Thoracic aorta (tissue), 2 donors: ENCODE measurements around the gene UFD1. TPM values are rescaled to one million over a fixed set of nuclear protein-coding genes. Genes with fewer than 3 reads are reported as not detected.

ENCODE experiments used
- ATAC-seq: fragments of 150-250 bp; one replicate; pipeline ENCODE4 v1.8.0; 2017; ENCODE audit warnings: low read depth; ENCODE audit not compliant: insufficient number of reproducible peaks, low FRiP score
- DNase-seq: peaks from one replicate; pipeline ENCODE4 v3.0.0-alpha.2; 2020; ENCODE audit warnings: low spot score
- H3K27ac ChIP-seq, 2 donors: fragments of 200-600 bp; sonication (generic); 1 replicate in 1 of 2; 2 replicates in 1 of 2; pipeline ENCODE4 v1.5.1; 2016; ENCODE audit warnings: mild to moderate bottlenecking in 2 of 2, moderate library complexity in 2 of 2
- H3K27me3 ChIP-seq: fragments of 200-600 bp; sonication (generic); replicated peaks from 2 replicates; pipeline ENCODE4 v1.6.0; 2016; ENCODE audit warnings: mild to moderate bottlenecking; ENCODE audit not compliant: insufficient read depth
- H3K36me3 ChIP-seq: fragments of 200-600 bp; sonication (generic); one replicate; pipeline ENCODE4 v1.5.1; 2016
- H3K4me1 ChIP-seq, 2 donors: fragments of 200-600 bp; sonication (generic); 1 replicate in 1 of 2; 2 replicates in 1 of 2; pipeline versions ENCODE4 v1.5.1 to v1.6.0; 2016; ENCODE audit warnings: low read depth in 2 of 2, mild to moderate bottlenecking in 1 of 2; ENCODE audit not compliant: control insufficient read depth in 1 of 2
- H3K4me3 ChIP-seq: fragments of 200-600 bp; sonication (generic); 2 replicates; pipeline ENCODE4 v1.5.1; 2016; ENCODE audit warnings: mild to moderate bottlenecking
- H3K9me3 ChIP-seq: fragments of 200-600 bp; sonication (generic); 2 replicates; pipeline ENCODE4 v1.5.1; 2016
- total RNA-seq, 2 donors: library from RNA; depleted of rRNA; stranded (reverse); fragments of >200 nt; gene quantifications; one replicate each; pipeline versions ENCODE4 v1.1.0 to v1.2.3, GENCODE V29; 2016
- TF ChIP-seq, protein P1 (sequence below): fragments of 200-600 bp; sonication (generic); IDR thresholded peaks from one replicate; pipeline ENCODE4 v1.5.1; 2019; ENCODE audit warnings: antibody characterized with exemption

The UFD1 gene
- total RNA-seq, 2 donors from 2014 or later = 32.0 to 32.5 TPM

- Histone ChIP-seq H3K4me1 (no peaks in the 10 kb centered on the region), H3K9me3 (no peaks in the 10 kb centered on the region), H3K36me3 (no peaks in the 10 kb centered on the region), H3K27ac (no peak overlapping the region), H3K4me3 (no peak overlapping the region), H3K27me3 (no peaks in the 10 kb centered on the region)
- TF ChIP-seq, protein P1, sequence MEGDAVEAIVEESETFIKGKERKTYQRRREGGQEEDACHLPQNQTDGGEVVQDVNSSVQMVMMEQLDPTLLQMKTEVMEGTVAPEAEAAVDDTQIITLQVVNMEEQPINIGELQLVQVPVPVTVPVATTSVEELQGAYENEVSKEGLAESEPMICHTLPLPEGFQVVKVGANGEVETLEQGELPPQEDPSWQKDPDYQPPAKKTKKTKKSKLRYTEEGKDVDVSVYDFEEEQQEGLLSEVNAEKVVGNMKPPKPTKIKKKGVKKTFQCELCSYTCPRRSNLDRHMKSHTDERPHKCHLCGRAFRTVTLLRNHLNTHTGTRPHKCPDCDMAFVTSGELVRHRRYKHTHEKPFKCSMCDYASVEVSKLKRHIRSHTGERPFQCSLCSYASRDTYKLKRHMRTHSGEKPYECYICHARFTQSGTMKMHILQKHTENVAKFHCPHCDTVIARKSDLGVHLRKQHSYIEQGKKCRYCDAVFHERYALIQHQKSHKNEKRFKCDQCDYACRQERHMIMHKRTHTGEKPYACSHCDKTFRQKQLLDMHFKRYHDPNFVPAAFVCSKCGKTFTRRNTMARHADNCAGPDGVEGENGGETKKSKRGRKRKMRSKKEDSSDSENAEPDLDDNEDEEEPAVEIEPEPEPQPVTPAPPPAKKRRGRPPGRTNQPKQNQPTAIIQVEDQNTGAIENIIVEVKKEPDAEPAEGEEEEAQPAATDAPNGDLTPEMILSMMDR = no peak
- no peak for DNase-seq
- ATAC-seq = no peak
Measured at GRCh38 chr22:19494676-19495173, 15.7 kb upstream of the UFD1 start.

- ATAC-seq (no peak), DNase-seq (no peak)
- H3K4me1 ChIP-seq = peaks cover 0 to 3% of the 10 kb centered on the region in 2 donors
- no peak overlapping the region for H3K27ac ChIP-seq
- no peaks in the 10 kb centered on the region for H3K27me3 ChIP-seq
- no peaks in the 10 kb centered on the region for H3K9me3 ChIP-seq
- TF ChIP-seq, protein P1 = no peak
- H3K36me3 ChIP-seq = no peaks in the 10 kb centered on the region
- H3K4me3 ChIP-seq = no peak overlapping the region
Measured at GRCh38 chr22:19494001-19494560, 15.1 kb upstream of the UFD1 start.

- no peak for DNase-seq
- H3K27ac ChIP-seq = no peak overlapping the region
Measured at GRCh38 chr22:19492504-19493174, 13.6 kb upstream of the UFD1 start.

GRCh38 chr22:19490628-19491230 lies 11.7 kb upstream of the UFD1 start:
- Histone ChIP-seq H3K27me3 (no peaks in the 10 kb centered on the region), H3K4me1 (peaks cover 0 to 7% of the 10 kb centered on the region in 2 donors), H3K36me3 (no peaks in the 10 kb centered on the region), H3K4me3 (no peak overlapping the region), H3K27ac (no peak overlapping the region), H3K9me3 (no peaks in the 10 kb centered on the region)
- no peak for DNase-seq
- ATAC-seq = no peak
- TF ChIP-seq, protein P1 = no peak

More at GRCh38 chr22:19492504-19493174, 13.6 kb upstream of the UFD1 start:
- no peak overlapping the region for H3K4me3 ChIP-seq
- H3K36me3 ChIP-seq = no peaks in the 10 kb centered on the region
- peaks cover 0 to 7% of the 10 kb centered on the region in 2 donors for H3K4me1 ChIP-seq
- no peaks in the 10 kb centered on the region for H3K9me3 ChIP-seq
- no peaks in the 10 kb centered on the region for H3K27me3 ChIP-seq
- ATAC-seq = no peak
- TF ChIP-seq, protein P1 = no peak
